Aorta (tissue), 5 donors: ENCODE data around the gene TBCK. TPM values are rescaled to one million over a fixed set of nuclear protein-coding genes. Genes with fewer than 3 reads are reported as not detected.
A peak's percentile ranks its signal among the peaks of the same experiment; 100 is the strongest.

Source experiments
- ATAC-seq: fragments of 200-7000 bp; cut with Tn5 transposase; one replicate; pipeline ENCODE4 v1.9.1; 2022; ENCODE audit warnings: moderate library complexity; ENCODE audit not compliant: low FRiP score
- DNase-seq, 2 donors: peaks; one replicate each; pipeline ENCODE4 v3.0.0-alpha.2; 2020
- H3K27ac ChIP-seq, 2 donors: one replicate each; pipeline ENCODE4 v1.5.1; 2013; ENCODE audit warnings: low read length in 2 of 2, mild to moderate bottlenecking in 2 of 2, moderate library complexity in 2 of 2, control low read depth in 1 of 2, inconsistent platforms in 1 of 2, low read depth in 1 of 2
- H3K27me3 ChIP-seq, 2 donors: one replicate each; pipeline ENCODE4 v1.6.1; 2013; ENCODE audit warnings: control low read depth in 1 of 2, low read length in 1 of 2, mild to moderate bottlenecking in 1 of 2, moderate library complexity in 1 of 2; ENCODE audit not compliant: insufficient read depth in 2 of 2, control insufficient read depth in 1 of 2
- H3K36me3 ChIP-seq, 2 donors: one replicate each; pipeline ENCODE4 v1.6.1; 2013; ENCODE audit warnings: control low read depth in 1 of 2, low read length in 1 of 2, mild to moderate bottlenecking in 1 of 2; ENCODE audit not compliant: insufficient read depth in 2 of 2, control insufficient read depth in 1 of 2
- H3K4me1 ChIP-seq, 2 donors: one replicate each; pipeline ENCODE4 v1.6.1; 2013; ENCODE audit warnings: low read length in 2 of 2, control low read depth in 1 of 2, mild to moderate bottlenecking in 1 of 2, moderate library complexity in 1 of 2; ENCODE audit not compliant: insufficient read depth in 2 of 2, control insufficient read depth in 1 of 2
- H3K4me3 ChIP-seq, 2 donors: one replicate each; pipeline ENCODE4 v1.5.1; 2013; ENCODE audit warnings: low read length in 2 of 2, control low read depth in 1 of 2, mild to moderate bottlenecking in 1 of 2
- H3K9me3 ChIP-seq: one replicate; pipeline ENCODE4 v1.6.1; 2013; ENCODE audit warnings: mild to moderate bottlenecking, low read length; ENCODE audit not compliant: control insufficient read depth
- WGBS, 2 donors: extraction: QIAGEN DNeasy Blood & Tissue Kit; methylation state at CpG; one replicate each; pipeline ENCODE4 v1.1.7; 2013; 5-methylcytosine and 5-hydroxymethylcytosine counted together
- intact Hi-C, 2 donors: fragments of 100-400 bp; cut with DNase I; formaldehyde crosslinking; loops; one replicate each; pipeline versions ENCODE4 v1.14.2 to v1.15.0; 2022
- polyA plus RNA-seq, 2 donors: library from polyadenylated mRNA; stranded (reverse); fragments of 200-250 nt; gene quantifications; one replicate each; pipeline ENCODE4 v1.2.3, GENCODE V29; 2013
- total RNA-seq, 2 donors: library from RNA; stranded (reverse); fragmentation: NEBNext Ultra II Directional; extraction: Animal tissue kit (Norgen Biotek cat#: 25700); gene quantifications; one replicate each; pipeline ENCODE4 v1.2.1, GENCODE V29; 2021
- donor health status: healthy with polysubstance abuse.
- donor health status: Bipolar disorder and iron deficiency.
- donor health status: DM: no; HTN: no; CAD: no.
- donor health status: DM: no; HTN: no; CAD: no.
- donor health status: DM: yes; HTN: yes; CAD: no.

TBCK gene
- total and polyA plus RNA-seq, 4 donors = 8.3 to 64.1 (median 31.1) TPM

- H3K4me3 ChIP-seq = no peak overlapping the region
- ATAC-seq (no peak), DNase-seq (no peak)
- H3K4me1 ChIP-seq = peaks cover 3% of the 10 kb centered on the region in 2 donors
- no peaks in the 10 kb centered on the region for H3K27me3 ChIP-seq
- intact Hi-C loops = no loop called here
- H3K9me3 ChIP-seq = no peaks in the 10 kb centered on the region
- no peaks in the 10 kb centered on the region for H3K36me3 ChIP-seq
- H3K27ac ChIP-seq = no peak overlapping the region
These were observed 257.1 kb downstream of the TBCK start for GRCh38 chr4:106058921-106059320.

GRCh38 chr4:106056914-106057313, 259.1 kb downstream of the TBCK start:
- Histone ChIP-seq H3K9me3 (no peaks in the 10 kb centered on the region), H3K4me3 (no peak overlapping the region), H3K36me3 (no peaks in the 10 kb centered on the region), H3K27ac (no peak overlapping the region), H3K4me1 (peaks cover 3% of the 10 kb centered on the region in 2 donors), H3K27me3 (no peaks in the 10 kb centered on the region)
- DNase-seq (no peak), ATAC-seq (no peak)
- intact Hi-C loops = no loop called here

DNA sequence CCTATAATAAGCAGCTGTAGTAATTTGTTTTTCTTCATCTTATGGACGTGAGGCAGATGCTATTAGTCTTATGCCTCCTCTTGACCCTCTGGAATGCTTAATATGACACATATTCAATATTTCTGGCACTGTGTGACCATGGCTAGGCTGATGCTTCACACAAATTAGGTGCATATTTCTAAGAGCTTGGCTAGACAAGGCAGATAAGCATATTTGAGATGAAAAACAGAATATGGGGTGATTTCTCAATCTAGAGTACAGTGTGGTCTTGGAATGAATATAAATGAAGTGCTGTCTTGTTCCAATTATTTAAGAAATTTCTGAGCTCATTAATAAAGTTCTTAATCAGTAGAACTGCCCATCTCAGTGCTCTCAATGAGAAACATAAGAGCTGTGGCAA, 264.5 kb downstream of the TBCK start:
- WGBS, 2 donors = 59 to 63% methylated on average over 1 of the region's 1 CpG
- H3K4me3 ChIP-seq = no peak overlapping the region
- H3K36me3 ChIP-seq = no peaks in the 10 kb centered on the region
- no peaks in the 10 kb centered on the region for H3K9me3 ChIP-seq
- no peak overlapping the region for H3K27ac ChIP-seq
- no peak for ATAC-seq
- H3K27me3 ChIP-seq = no peaks in the 10 kb centered on the region
- intact Hi-C loops = no loop called here
- peaks cover 3 to 16% of the 10 kb centered on the region in 2 donors for H3K4me1 ChIP-seq
- DNase-seq = no peak

- ATAC-seq (no peak), DNase-seq (no peak)
- no peak overlapping the region for H3K27ac ChIP-seq
- peaks cover 0 to 2% of the 10 kb centered on the region in 2 donors for H3K36me3 ChIP-seq
- no peak overlapping the region for H3K4me3 ChIP-seq
- H3K9me3 ChIP-seq = no peaks in the 10 kb centered on the region
- peaks cover 3 to 16% of the 10 kb centered on the region in 2 donors for H3K4me1 ChIP-seq
- intact Hi-C loops = no loop called here
- no peaks in the 10 kb centered on the region for H3K27me3 ChIP-seq
These were observed 266.5 kb downstream of the TBCK start for GRCh38 chr4:106049490-106049889.

GRCh38 chr4:106048250-106048971, 267.6 kb downstream of the TBCK start:
- Histone ChIP-seq H3K4me1 (peaks cover 3 to 16% of the 10 kb centered on the region in 2 donors), H3K27ac (peak overlapping the region; percentile 43 to 51), H3K36me3 (peaks cover 0 to 2% of the 10 kb centered on the region in 2 donors), H3K27me3 (no peaks in the 10 kb centered on the region), H3K4me3 (no peak overlapping the region), H3K9me3 (no peaks in the 10 kb centered on the region)
- intact Hi-C loops = no loop called here
- DNase-seq (no peak), ATAC-seq (no peak)
- WGBS, 2 donors = 49 to 50% methylated on average over 2 of the region's 2 CpGs

DNA sequence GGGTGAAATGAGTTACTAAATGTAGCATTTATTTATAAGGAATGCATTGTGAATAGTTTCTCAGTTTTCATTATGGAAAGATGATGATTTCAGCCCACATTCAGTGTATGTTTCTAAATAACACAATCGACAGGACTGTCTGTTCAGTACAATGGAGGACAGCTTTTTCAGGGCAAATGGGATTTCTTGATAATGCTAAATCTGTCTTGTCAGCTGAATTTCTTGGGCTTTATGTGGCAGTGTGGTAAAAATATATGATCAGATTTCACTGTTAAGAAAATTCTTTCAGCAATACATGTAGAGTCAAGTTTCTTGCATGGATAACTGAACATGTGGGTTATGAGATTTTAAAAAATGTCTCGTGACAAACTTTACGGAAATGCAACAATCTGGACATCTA, 269.9 kb downstream of the TBCK start:
- H3K27me3 ChIP-seq = no peaks in the 10 kb centered on the region
- no peak for DNase-seq
- intact Hi-C loops = no loop called here
- WGBS, 2 donors = 92 to 97% methylated on average over 3 of the region's 3 CpGs
- H3K9me3 ChIP-seq = no peaks in the 10 kb centered on the region
- peaks cover 3 to 16% of the 10 kb centered on the region in 2 donors for H3K4me1 ChIP-seq
- no peak overlapping the region for H3K27ac ChIP-seq
- H3K36me3 ChIP-seq = peaks cover 0 to 2% of the 10 kb centered on the region in 2 donors
- no peak for ATAC-seq
- no peak overlapping the region for H3K4me3 ChIP-seq

- Histone ChIP-seq H3K4me1 (no peaks in the 10 kb centered on the region), H3K36me3 (peaks cover 0 to 2% of the 10 kb centered on the region in 2 donors), H3K27ac (no peak overlapping the region), H3K4me3 (no peak overlapping the region), H3K9me3 (no peaks in the 10 kb centered on the region), H3K27me3 (no peaks in the 10 kb centered on the region)
- DNase-seq (no peak), ATAC-seq (no peak)
- WGBS, 2 donors = 7 to 11% methylated on average over 2 of the region's 2 CpGs
- intact Hi-C loops = no loop called here
These were observed 274.6 kb downstream of the TBCK start for GRCh38 chr4:106041294-106042002.

DNA sequence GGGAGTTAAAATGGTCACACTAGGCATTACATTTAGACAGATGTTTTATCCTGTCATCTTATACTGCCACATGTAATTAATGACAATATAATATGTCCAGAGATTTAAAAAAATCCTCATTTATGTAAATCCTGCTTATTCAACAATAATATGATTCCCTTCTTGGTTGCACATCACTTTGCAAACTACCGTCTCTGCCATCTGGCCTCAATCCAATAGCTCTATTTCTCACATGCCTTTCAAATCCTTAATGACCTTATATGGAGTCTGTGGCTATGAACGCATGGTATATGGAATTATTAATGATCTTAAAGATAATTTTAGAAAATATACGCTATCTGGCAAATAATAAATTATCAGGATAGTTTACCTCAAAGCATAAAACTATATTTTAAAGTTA, 276.2 kb downstream of the TBCK start:
- H3K27me3 ChIP-seq = no peaks in the 10 kb centered on the region
- intact Hi-C loops = loop anchor here in 1 of 2 donors (5.0 kb wide), 1 partner anchor 47 kb away; no protein-coding TSS in a partner anchor
- DNase-seq = no peak
- no peak overlapping the region for H3K4me3 ChIP-seq
- peaks cover 0 to under 1% of the 10 kb centered on the region in 2 donors for H3K4me1 ChIP-seq
- no peak overlapping the region for H3K27ac ChIP-seq
- 29 to 32% methylated on average over 3 of the region's 3 CpGs for WGBS, 2 donors
- ATAC-seq = no peak
- H3K36me3 ChIP-seq = no peaks in the 10 kb centered on the region
- no peaks in the 10 kb centered on the region for H3K9me3 ChIP-seq

- 91 to 96% methylated on average over 2 of the region's 2 CpGs for WGBS, 2 donors
- intact Hi-C loops = loop anchor here in 1 of 2 donors (5.0 kb wide), 1 partner anchor 47 kb away; no protein-coding TSS in a partner anchor
- H3K4me1 ChIP-seq = peaks cover 0 to 4% of the 10 kb centered on the region in 2 donors
These were observed 277.1 kb downstream of the TBCK start for GRCh38 chr4:106038908-106039307.

More at GRCh38 chr4:106038908-106039307, 277.1 kb downstream of the TBCK start:
- Histone ChIP-seq H3K27ac (no peak overlapping the region), H3K9me3 (no peaks in the 10 kb centered on the region), H3K27me3 (no peaks in the 10 kb centered on the region), H3K36me3 (no peaks in the 10 kb centered on the region), H3K4me3 (no peak overlapping the region)
- no peak for ATAC-seq
- no peak for DNase-seq
